Upper lobe of right lung (tissue), 1 donor: ENCODE data around the gene ADGRV1. TPM values are rescaled to one million over a fixed set of nuclear protein-coding genes. Genes with fewer than 3 reads are reported as not detected.

Source experiments
- ATAC-seq: fragments of 200-7000 bp; cut with Tn5 transposase; one replicate; pipeline ENCODE4 v1.9.1; 2020; ENCODE audit warnings: mild to moderate bottlenecking, moderate library complexity
- DNase-seq: peaks from one replicate; pipeline ENCODE4 v3.0.0-alpha.2; 2020
- H3K27ac ChIP-seq: fragments of 200-600 bp; one replicate; pipeline ENCODE4 v1.8.0; 2022
- H3K27me3 ChIP-seq: fragments of 200-600 bp; one replicate; pipeline ENCODE4 v1.8.0; 2022; ENCODE audit warnings: mild to moderate bottlenecking
- H3K36me3 ChIP-seq: fragments of 200-600 bp; one replicate; pipeline ENCODE4 v1.8.0; 2022
- H3K4me1 ChIP-seq: fragments of 200-600 bp; one replicate; pipeline ENCODE4 v1.8.0; 2022
- H3K4me3 ChIP-seq: fragments of 200-600 bp; one replicate; pipeline ENCODE4 v1.8.0; 2022; ENCODE audit warnings: mild to moderate bottlenecking
- H3K9me3 ChIP-seq: fragments of 200-600 bp; one replicate; pipeline ENCODE4 v1.8.0; 2022
- CTCF ChIP-seq: fragments of 200-600 bp; IDR thresholded peaks from one replicate; pipeline ENCODE4 v1.8.0; 2022; ENCODE audit warnings: antibody characterized with exemption
- intact Hi-C: fragments of 100-400 bp; cut with DNase I; formaldehyde crosslinking; loops from one replicate; pipeline ENCODE4 v1.11.0; 2022
- total RNA-seq: library from RNA; stranded (reverse); fragmentation: NEBNext Ultra II Directional; extraction: Animal tissue kit (Norgen Biotek cat#: 25700); gene quantifications from one replicate; pipeline ENCODE4 v1.2.1, GENCODE V29; 2021
- donor health status: DM: no; HTN: yes; CAD: no; lungs with severe emphysema.

ADGRV1 gene
- total RNA-seq, 1 donor from 2014 or later: 47.1 TPM

GRCh38 chr5:90909101-90909503, 350.5 kb downstream of the ADGRV1 start:
- no peak for DNase-seq
- Histone ChIP-seq H3K27me3 (no peaks in the 10 kb centered on the region), H3K36me3 (no peaks in the 10 kb centered on the region), H3K4me1 (no peaks in the 10 kb centered on the region), H3K4me3 (no peak overlapping the region), H3K9me3 (no peaks in the 10 kb centered on the region), H3K27ac (no peak overlapping the region)
- ATAC-seq: no peak
- intact Hi-C loops: no loop called here
- TF ChIP-seq CTCF: no peak

GRCh38 chr5:90909940-90910339, 351.3 kb downstream of the ADGRV1 start:
- Histone ChIP-seq H3K9me3 (no peaks in the 10 kb centered on the region), H3K4me3 (no peak overlapping the region), H3K27me3 (no peaks in the 10 kb centered on the region), H3K27ac (no peak overlapping the region), H3K36me3 (no peaks in the 10 kb centered on the region), H3K4me1 (no peaks in the 10 kb centered on the region)
- ATAC-seq (peak; percentile 45), DNase-seq (no peak)
- TF ChIP-seq CTCF: no peak
- intact Hi-C loops: no loop called here

DNA sequence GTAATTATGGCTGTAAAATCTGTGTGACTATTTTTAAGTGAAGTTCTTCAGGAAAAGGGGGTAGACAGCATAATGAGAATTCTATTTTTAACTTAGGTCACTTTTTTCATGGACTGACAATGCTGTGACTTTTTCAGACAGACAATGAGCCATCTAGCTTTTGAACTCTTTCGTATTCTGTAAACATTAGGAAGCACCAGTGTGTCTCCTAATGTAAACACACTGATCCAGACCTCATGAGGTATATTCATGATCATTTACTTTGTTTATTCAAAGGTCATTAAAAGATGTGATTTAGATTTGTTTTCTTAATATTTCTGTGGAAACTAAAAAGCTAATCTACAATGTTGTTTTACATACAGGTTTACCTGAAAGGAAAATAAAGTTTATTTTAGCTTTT, 352.6 kb downstream of the ADGRV1 start:
- no peak overlapping the region for H3K4me3 ChIP-seq
- intact Hi-C loops: no loop called here
- no peaks in the 10 kb centered on the region for H3K27me3 ChIP-seq
- ATAC-seq (no peak), DNase-seq (no peak)
- H3K4me1 ChIP-seq: no peaks in the 10 kb centered on the region
- no peaks in the 10 kb centered on the region for H3K36me3 ChIP-seq
- no peak overlapping the region for H3K27ac ChIP-seq
- H3K9me3 ChIP-seq: no peaks in the 10 kb centered on the region
- TF ChIP-seq CTCF: no peak

DNA sequence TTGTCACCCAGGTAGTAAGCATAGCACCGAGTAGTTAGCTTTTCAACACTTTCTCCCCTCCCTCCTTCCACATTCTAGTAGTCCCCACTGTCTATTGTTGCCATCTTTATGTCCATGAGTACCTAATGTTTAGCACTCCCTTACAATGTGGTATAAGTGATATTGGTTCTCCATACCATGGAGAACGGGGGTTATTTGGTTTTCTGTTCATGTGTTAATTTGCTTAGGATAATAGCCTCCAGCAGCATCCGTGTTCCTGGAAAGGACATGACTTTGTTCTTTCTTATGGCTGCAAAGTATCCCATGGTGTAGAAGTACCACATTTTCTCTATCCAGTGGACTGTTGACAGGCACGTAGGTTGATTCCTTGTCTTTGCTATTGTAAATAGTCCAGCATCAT, 353.9 kb downstream of the ADGRV1 start:
- no peaks in the 10 kb centered on the region for H3K27me3 ChIP-seq
- no peak for TF ChIP-seq CTCF
- ATAC-seq (no peak), DNase-seq (no peak)
- no peaks in the 10 kb centered on the region for H3K9me3 ChIP-seq
- peaks cover under 1% of the 10 kb centered on the region for H3K4me1 ChIP-seq
- no peak overlapping the region for H3K4me3 ChIP-seq
- H3K36me3 ChIP-seq: no peaks in the 10 kb centered on the region
- intact Hi-C loops: no loop called here
- no peak overlapping the region for H3K27ac ChIP-seq

DNA sequence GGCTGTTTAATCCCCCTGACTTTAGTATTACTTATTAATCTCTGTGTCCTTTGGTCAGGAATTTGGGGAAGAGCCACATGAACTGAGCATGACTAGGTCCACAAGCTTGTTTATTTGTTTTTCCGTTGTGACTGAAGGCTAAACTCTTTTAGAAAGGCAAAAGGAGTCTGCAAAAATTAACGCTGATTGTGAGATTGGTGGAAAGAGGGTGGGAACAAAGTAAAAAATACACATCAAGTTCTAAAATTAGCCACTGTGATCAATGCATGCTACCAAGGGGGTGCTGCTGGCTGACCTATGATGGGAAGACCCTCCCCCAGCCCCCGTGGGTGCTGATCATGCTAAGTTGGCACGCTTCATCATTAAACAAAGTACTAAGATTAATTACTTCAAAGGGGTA, 356.8 kb downstream of the ADGRV1 start:
- Histone ChIP-seq H3K4me1 (peaks cover 6% of the 10 kb centered on the region), H3K9me3 (no peaks in the 10 kb centered on the region), H3K4me3 (no peak overlapping the region), H3K36me3 (no peaks in the 10 kb centered on the region), H3K27me3 (no peaks in the 10 kb centered on the region), H3K27ac (no peak overlapping the region)
- DNase-seq (no peak), ATAC-seq (no peak)
- no peak for TF ChIP-seq CTCF
- intact Hi-C loops: no loop called here
